HG03064 (cell line): Measurements from ENCODE around the gene IFT57.

Experiments used
- ATAC-seq: cut with Tn5 transposase; IDR thresholded peaks from one replicate; pipeline ENCODE4 v1.9.1; 2021; ENCODE audit warnings: low read depth; ENCODE audit not compliant: unreplicated experiment

IFT57 gene

DNA sequence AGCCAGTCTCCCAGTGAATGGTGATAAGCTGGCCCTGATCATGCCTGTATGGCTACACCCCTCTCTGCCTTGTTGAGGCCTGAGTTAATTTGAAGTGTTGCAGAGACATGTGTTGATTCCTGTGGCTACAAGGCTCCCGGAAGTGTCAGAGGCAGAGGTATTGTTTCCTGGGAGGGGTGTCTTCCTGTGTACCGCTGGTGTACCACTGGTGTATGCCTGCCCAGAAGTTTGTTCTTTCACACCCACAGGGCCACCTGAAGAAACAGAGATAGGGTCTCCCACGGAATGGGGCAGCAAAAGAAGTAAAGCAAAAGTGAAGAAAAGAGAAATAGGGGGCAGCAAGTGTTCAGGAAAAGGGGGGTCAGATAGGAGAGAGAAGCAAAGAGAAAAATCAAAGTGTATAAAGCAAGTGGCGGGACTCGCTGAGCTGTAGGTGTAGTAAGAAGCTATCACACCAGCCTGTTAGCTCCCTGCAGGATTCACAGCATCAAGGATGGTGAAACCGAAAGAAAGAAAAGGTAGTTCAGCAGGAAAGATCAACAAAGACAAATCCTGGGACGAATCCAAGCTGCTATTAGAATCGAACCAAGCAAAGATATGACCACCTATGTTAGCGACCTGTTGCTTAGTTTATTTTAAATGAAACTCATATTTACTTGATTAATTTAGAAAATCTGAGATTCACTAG, 94.8 kb downstream of the IFT57 start:
- no peak for ATAC-seq

DNA sequence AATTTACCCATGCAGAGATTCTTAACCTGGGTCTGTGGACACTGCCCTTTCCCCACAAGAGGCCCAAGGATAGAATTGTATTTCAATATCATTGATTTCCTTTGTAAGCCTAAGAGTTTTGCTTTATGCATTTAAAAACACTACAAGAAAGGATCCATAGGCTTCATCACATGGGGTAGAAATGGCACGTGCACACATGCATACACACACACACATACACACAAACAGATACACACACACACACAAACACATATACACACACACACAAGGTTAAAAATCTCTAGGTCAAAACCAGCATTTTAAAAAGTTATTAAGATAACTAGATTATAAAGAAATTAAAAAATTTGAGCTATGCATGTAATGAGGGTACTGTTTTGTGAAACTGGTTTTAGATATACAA, 95.9 kb downstream of the IFT57 start:
- no peak for ATAC-seq

DNA sequence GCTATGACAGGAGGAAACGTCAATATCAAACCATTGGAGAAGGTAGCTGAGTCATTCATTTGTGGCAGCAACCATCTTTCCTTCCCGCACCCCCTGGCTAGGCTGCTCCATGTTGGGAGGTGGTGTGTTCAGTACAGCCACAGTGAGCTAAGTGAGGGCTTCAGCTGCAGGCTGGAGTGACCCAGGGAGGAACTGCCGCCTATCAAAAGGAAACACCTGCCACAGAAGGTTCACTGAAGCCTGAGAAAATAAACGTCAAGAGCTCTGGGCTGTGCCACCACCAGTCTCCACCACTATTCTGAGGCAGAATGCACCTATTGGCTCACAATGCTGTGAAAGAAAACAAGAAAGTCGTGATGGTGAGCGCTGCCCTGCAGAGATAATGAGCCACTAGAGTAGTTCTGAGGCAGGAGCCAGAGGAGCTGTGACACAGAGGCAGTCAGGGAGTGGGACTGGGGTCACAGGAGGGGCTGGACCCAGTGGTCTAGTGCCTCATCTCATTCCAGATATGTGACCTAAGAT, 96.6 kb downstream of the IFT57 start:
- peak; percentile 45 for ATAC-seq

DNA sequence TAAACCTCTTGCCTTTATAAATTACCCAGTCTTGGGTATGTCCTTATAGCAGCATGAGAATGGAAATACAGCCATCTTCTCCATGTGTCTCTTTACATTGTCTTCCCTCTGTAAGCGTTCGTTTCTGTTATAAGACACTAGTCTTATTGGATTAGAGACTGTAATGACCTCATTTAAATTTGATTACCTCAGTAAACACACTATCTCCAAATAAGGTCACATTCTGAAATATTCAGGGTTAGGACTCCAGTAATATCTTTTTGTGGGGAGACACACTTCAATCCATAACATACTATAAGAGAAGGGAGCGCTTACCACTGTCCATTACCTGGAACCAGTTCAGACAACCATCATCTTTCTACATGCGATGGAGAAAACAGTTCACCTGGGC, 97.1 kb downstream of the IFT57 start:
- ATAC-seq: no peak

DNA sequence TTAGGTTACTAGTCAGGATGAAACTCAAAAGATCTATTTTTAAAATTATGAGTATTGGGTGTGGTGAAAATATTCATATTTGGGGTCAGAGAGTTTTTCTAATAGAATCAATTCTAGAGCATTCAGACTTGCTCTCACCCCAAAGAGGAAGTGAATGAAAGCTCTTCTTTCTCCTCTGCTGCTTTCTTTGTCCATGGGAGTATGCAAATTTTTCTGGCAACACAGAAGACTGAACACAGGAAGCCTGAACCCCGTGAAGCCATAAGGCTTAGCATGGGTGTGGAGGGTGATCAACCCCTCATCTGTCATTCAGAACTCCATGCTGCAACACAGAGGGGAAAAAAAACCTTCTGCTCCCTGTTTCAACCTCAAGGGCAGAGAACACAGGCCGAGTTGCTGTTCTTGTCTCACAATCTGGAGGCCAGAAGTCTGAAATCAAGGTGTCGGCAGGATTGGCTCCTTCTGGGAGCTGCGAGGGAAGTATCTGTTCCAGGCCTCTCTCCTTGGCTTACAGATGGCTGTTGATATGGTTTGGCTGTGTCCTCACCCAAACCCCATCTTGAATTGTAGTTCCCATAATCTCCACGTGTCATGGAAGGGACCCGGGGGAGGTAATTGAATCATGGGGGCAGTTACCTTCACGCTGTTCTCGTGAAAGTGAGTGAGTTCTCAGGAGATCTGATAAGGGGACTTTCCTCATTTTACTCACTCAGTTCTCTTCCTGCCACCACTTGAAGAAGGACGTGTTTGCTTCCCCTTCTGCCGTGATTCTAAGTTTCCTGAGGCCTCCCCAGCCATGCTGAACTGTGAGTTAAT, 97.7 kb downstream of the IFT57 start:
- ATAC-seq: peak; percentile 87

DNA sequence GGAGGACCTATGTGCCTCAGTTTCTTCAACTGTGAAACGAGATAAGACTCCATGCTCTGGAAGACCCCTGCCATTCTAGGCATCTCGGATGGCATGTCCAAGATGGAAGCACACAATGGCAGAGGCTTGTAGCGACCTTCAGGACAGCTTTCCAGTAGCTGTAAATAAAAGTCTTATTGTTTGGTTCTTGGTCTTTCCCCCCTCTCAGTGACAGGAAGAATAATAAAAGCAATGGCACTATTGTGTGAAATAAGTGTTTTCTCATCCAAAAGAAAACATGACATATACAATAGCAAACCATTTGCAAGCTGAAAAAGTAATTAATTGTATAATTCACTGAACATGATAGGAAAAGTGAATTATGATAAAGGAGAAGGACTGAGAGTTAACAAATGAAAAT, 98.9 kb downstream of the IFT57 start:
- ATAC-seq: no peak

DNA sequence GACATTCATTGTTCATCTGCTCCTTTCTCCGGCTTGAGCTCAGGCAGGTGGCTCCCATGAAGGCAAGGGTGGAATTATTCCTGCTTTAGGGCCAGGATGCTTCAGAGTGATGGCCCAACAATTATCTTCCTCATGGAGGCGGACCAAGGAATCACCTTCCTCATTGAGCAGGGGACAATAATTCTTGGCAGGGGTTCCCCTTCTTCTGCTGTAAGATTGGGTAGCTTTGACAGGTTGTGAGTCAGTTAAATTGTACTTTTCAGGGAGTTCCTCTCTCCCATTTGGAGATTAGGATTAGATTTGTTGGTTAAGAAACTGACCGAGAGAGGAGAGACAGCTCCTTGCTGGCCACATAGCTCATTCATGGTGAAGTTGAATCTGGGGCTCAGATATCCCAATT, 99.9 kb downstream of the IFT57 start:
- ATAC-seq: no peak

DNA sequence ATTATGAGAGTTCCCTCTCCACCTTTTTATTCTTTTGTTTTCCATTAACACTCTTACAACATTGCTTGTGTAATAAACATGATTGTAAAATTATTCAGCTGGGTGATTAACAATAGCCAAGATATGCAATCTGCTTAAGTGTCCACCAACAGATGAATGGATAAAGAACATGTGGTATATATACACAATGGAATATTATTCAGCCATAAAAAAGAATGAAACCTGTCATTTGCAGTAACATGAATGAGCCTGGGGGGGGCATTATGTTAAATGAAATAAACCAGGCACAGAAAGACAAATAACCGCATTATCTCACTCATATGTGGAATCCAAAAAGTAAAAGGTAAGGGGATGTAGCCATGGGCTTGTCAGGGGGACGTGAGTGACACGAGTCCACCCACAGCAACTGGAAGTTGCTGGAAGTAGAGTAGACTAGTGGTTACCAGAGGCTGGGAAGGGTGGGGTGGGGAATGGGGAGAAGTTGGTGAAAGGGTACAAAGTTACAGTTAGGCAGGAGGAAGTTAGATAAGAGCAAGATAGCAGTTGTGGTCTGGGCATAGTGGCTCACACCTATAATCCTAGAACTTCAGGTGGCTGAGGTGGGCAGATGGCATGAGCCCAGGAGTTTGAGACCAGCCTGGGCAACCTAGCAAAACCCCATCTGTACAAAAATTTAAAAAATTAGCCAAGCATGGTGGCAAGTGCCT, 102.7 kb downstream of the IFT57 start:
- ATAC-seq: no peak

DNA sequence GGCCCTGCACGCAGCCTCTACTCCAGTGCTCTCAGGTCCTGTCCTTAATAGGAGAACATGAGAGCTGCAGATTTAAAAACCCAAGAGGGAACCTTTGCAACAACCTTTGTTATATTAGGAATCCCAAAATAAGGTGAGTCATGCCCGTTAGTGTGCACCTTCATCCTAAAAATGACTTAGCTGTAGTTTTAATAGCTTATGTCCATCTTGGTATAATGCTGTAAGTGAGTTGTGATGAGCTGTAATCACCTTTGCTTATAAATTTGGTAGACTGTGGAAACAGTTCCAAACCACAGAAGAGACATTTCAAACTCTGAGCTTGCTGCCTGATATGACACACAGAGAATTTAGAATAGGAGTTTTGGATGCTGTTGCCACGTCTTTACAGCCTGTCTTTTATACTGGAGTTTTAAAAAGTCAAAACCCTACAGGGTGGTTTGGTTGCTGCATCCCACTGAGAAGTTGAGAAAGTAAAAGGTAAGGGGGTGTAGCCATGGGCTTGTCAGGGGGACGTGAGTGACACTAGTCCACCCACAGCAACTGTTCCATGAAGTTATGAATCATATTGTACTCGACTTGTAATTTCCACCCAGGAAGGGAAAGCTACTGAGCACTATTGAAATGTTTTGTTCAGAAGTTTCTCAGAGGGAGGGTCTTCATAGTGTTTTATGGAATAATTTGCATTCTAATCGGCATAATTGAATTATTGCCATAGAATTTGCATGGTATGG, 104.0 kb downstream of the IFT57 start:
- ATAC-seq: no peak

DNA sequence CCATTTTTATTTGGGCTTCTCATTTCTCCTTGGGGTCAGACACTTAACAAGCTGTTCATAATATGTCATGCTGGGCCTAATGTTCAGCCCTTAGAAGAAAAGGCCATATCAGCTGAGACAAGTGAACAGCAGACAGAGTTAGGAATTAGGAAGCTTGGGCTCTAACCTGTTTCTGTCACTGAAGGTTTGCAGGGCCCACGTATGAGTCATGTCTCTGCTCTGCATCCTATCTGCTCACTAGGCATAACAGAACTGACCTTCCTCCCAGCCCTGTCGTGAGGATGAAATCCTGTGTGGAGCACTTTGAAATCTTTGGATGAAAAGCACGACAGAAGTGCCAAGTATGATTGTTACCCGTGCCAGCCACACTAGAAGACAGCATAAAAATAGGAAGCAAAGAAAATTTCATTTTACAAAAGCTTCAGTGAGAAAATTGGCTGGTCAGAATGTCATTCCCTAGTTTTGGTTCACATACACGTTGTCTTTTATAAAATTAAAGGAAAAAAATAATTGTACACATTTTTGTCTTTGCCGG, 104.9 kb downstream of the IFT57 start:
- ATAC-seq: no peak

DNA sequence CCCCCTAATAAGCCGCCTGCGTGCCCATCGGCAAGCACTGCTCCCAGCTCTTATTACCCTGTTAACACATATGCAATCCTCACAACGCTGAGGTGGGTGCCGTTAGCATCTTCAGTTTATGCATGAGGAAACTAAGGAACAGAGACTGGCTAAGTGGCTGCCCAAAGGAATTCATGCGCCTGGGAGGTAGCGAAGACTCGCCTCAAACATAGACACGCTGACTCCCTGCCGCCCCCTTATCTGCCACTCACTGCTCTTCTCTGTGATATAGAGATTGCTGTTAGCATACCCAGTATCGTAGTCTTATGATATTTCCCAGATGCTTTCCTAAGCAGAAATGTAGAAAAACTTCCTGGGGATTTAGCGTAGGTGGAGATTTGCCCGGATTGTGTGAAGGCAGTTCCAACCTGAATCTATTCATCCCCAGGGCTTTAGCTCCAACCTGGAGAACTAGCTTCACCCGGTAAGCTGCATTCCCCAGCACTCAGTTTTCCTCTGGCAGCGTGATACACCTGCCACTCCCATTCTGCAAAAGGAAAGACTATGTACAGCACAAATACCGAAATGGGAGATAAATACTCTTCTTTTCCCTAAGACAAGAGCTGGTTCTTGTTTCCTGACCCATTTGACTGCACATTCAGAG, 107.7 kb downstream of the IFT57 start:
- ATAC-seq: no peak

DNA sequence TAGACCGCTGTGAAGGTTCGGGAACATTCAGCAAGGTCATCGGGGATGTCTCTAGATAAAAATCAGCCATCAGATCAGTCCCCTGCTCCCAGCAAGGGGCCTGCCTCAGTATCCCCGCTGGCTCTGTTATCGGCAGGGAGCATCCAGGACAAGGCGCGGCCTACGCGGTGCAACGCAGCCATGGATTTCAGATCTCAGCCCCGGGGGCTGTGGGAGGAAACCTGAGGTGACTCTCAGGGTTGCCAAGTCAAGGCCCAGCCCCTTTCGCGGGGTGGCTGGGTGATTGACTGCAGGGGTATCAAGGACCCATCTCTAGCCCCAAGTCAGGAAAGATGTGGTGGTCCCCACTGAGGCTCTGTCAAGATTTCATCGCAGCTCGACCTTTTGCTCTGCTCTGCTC, 108.2 kb downstream of the IFT57 start:
- ATAC-seq: no peak

DNA sequence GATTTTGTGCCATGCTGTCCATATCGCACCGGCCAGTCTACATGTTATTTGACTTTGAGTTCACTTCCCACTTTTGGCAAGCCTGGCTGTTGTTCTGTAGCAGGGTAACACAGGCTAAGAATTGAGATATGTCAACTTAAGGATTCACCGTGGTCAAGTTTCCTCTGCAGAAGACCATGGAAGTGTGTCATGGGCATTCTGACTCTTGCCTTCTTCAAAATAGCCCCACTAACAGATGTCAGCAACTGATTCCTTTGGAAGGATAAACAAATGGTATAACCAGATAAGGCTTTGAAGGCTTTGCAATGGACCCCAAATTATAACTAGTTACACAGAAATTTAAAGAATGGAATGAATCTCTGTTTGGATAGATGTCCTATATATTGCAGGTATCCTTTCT, 111.3 kb downstream of the IFT57 start:
- ATAC-seq: no peak
